ENCODE measurements around the gene C12orf75. TPM values are rescaled to one million over a fixed set of nuclear protein-coding genes. Genes with fewer than 3 reads are reported as not detected.
A peak's percentile ranks its signal among the peaks of the same experiment; 100 is the strongest.

The C12orf75 gene
- total and polyA plus RNA-seq, 2 donors (not counting 1 experiment from before 2014, with no cell fraction given): 133 to 298 TPM

GRCh38 chr12:105393587-105393986 is 63.1 kb downstream of the C12orf75 start:
- TF ChIP-seq CTCF (conservative IDR thresholded peaks at IDR 0.05 in 1 of 2, IDR thresholded peaks at IDR 0.05 in 1 of 2; ENCODE audit: low read depth in 1 of 2, low read length in 2 of 2) (no peak), EZH2 (IDR thresholded peaks at IDR 0.05; ENCODE audit: low read length, missing control alignments) (no peak)

GRCh38 chr12:105396024-105396423 is 65.5 kb downstream of the C12orf75 start:
- Histone ChIP-seq H2AFZ (ENCODE audit: low read length) (no peak overlapping the region), H3K9me3 (ENCODE audit: control insufficient read depth, insufficient read depth, low read depth, low read length) (no peaks in the 10 kb centered on the region)
- TF ChIP-seq EZH2 (IDR thresholded peaks at IDR 0.05; ENCODE audit: low read length, missing control alignments) (no peak), CTCF (conservative IDR thresholded peaks at IDR 0.05 in 1 of 2, IDR thresholded peaks at IDR 0.05 in 1 of 2; ENCODE audit: low read depth in 1 of 2, low read length in 2 of 2) (no peak)

More at GRCh38 chr12:105393587-105393986, 63.1 kb downstream of the C12orf75 start:
- no peaks in the 10 kb centered on the region for H3K4me1 ChIP-seq (ENCODE audit: control insufficient read depth, extremely low read depth, insufficient read depth, low read length)
- H3K79me2 ChIP-seq (ENCODE audit: control insufficient read depth, insufficient read depth, low read length): no peaks in the 10 kb centered on the region
- no peaks in the 10 kb centered on the region for H4K20me1 ChIP-seq (ENCODE audit: control insufficient read depth, extremely low read depth, insufficient read depth, low read length)
- H3K27ac ChIP-seq (ENCODE audit: insufficient read depth, low read length): no peak overlapping the region
- no peak overlapping the region for H3K4me2 ChIP-seq (ENCODE audit: extremely low read depth, insufficient read depth, low read length)
- DNase-seq (ENCODE audit: low read depth in 2 of 2): peak; percentile 15 to 60
- H2AFZ ChIP-seq (ENCODE audit: low read length): no peak overlapping the region
- H3K36me3 ChIP-seq (ENCODE audit: control insufficient read depth, insufficient read depth, low read length): peaks cover 2% of the 10 kb centered on the region
- H3K27me3 ChIP-seq (ENCODE audit: control insufficient read depth, insufficient read depth, low read length): no peaks in the 10 kb centered on the region
- H3K4me3 ChIP-seq (replicated peaks in 1 of 4; ENCODE audit: control extremely low read depth in 1 of 4, insufficient read depth in 1 of 4, low read depth in 3 of 4, low read length in 4 of 4): no peak overlapping the region
- no peaks in the 10 kb centered on the region for H3K9me3 ChIP-seq (ENCODE audit: control insufficient read depth, insufficient read depth, low read depth, low read length)
- H3K9ac ChIP-seq (ENCODE audit: insufficient read depth, low read length): no peak overlapping the region

DNA sequence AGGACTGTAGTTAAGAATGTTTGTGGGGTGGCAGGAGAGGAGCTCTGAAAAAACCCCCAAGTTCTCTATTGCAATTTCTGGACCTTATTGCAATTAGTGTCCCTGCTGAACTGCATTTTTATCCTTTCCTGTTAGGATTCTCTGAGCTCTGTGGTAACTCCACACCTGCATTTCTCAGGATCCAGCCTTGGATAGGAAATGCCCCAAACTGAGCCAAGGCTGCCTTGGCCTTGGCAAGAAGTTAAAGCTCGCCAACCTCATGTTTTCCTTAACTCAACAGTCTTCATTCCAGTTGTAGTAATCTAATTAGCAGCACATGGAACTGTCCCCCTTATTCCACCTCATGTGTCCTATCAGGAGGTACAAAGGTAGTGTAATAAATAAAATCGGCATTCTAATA is 66.5 kb downstream of the C12orf75 start:
- no peak overlapping the region for H3K4me2 ChIP-seq (ENCODE audit: extremely low read depth, insufficient read depth, low read length)
- H3K36me3 ChIP-seq (ENCODE audit: control insufficient read depth, insufficient read depth, low read length): peaks cover 4% of the 10 kb centered on the region
- no peaks in the 10 kb centered on the region for H4K20me1 ChIP-seq (ENCODE audit: control insufficient read depth, extremely low read depth, insufficient read depth, low read length)
- H3K27me3 ChIP-seq (ENCODE audit: control insufficient read depth, insufficient read depth, low read length): no peaks in the 10 kb centered on the region
- no peak for TF ChIP-seq EZH2 (IDR thresholded peaks at IDR 0.05; ENCODE audit: low read length, missing control alignments)
- no peak for TF ChIP-seq CTCF (conservative IDR thresholded peaks at IDR 0.05 in 1 of 2, IDR thresholded peaks at IDR 0.05 in 1 of 2; ENCODE audit: low read depth in 1 of 2, low read length in 2 of 2)
- no peaks in the 10 kb centered on the region for H3K79me2 ChIP-seq (ENCODE audit: control insufficient read depth, insufficient read depth, low read length)
- DNase-seq (ENCODE audit: low read depth in 2 of 2): no peak
- no peak overlapping the region for H3K9ac ChIP-seq (ENCODE audit: insufficient read depth, low read length)
- H3K9me3 ChIP-seq (ENCODE audit: control insufficient read depth, insufficient read depth, low read depth, low read length): no peaks in the 10 kb centered on the region
- H3K27ac ChIP-seq (ENCODE audit: insufficient read depth, low read length): no peak overlapping the region
- no peak overlapping the region for H2AFZ ChIP-seq (ENCODE audit: low read length)
- no peak overlapping the region for H3K4me3 ChIP-seq (replicated peaks in 1 of 4; ENCODE audit: control extremely low read depth in 1 of 4, insufficient read depth in 1 of 4, low read depth in 3 of 4, low read length in 4 of 4)
- no peaks in the 10 kb centered on the region for H3K4me1 ChIP-seq (ENCODE audit: control insufficient read depth, extremely low read depth, insufficient read depth, low read length)

More at GRCh38 chr12:105396024-105396423, 65.5 kb downstream of the C12orf75 start:
- H3K9ac ChIP-seq (ENCODE audit: insufficient read depth, low read length): no peak overlapping the region
- H4K20me1 ChIP-seq (ENCODE audit: control insufficient read depth, extremely low read depth, insufficient read depth, low read length): no peaks in the 10 kb centered on the region
- H3K36me3 ChIP-seq (ENCODE audit: control insufficient read depth, insufficient read depth, low read length): peaks cover 4% of the 10 kb centered on the region
- no peak overlapping the region for H3K27ac ChIP-seq (ENCODE audit: insufficient read depth, low read length)
- no peaks in the 10 kb centered on the region for H3K79me2 ChIP-seq (ENCODE audit: control insufficient read depth, insufficient read depth, low read length)
- H3K4me3 ChIP-seq (replicated peaks in 1 of 4; ENCODE audit: control extremely low read depth in 1 of 4, insufficient read depth in 1 of 4, low read depth in 3 of 4, low read length in 4 of 4): no peak overlapping the region
- no peak overlapping the region for H3K4me2 ChIP-seq (ENCODE audit: extremely low read depth, insufficient read depth, low read length)
- no peaks in the 10 kb centered on the region for H3K4me1 ChIP-seq (ENCODE audit: control insufficient read depth, extremely low read depth, insufficient read depth, low read length)
- H3K27me3 ChIP-seq (ENCODE audit: control insufficient read depth, insufficient read depth, low read length): no peaks in the 10 kb centered on the region
- no peak for DNase-seq (ENCODE audit: low read depth in 2 of 2)
